Omental fat pad (tissue), 4 donors: ENCODE data around the gene VPS54. TPM values are rescaled to one million over a fixed set of nuclear protein-coding genes. Genes with fewer than 3 reads are reported as not detected.
"Not testable (repeated sequence)": the region's sequence is repeated elsewhere in the genome, so short reads cannot be mapped to it uniquely, and the experiment has no call there.

Experiments used
- ATAC-seq: fragments of 150-250 bp; one replicate; pipeline ENCODE4 v1.9.1; 2016; ENCODE audit warnings: mild to moderate bottlenecking, moderate library complexity; ENCODE audit not compliant: low FRiP score
- DNase-seq: peaks from one replicate; pipeline ENCODE4 v3.0.0-alpha.2; 2019; ENCODE audit warnings: low spot score
- CTCF ChIP-seq, 3 donors: fragments of 450-650 bp; IDR thresholded peaks; one replicate each; pipeline ENCODE4 v1.5.1; 2016 to 2017; ENCODE audit warnings: antibody characterized with exemption in 3 of 3, mild to moderate bottlenecking in 3 of 3, moderate library complexity in 2 of 3
- total RNA-seq, 4 donors: library from RNA; depleted of rRNA; stranded (reverse); fragments of >200 nt; gene quantifications; one replicate each; pipeline ENCODE4 v1.1.0, GENCODE V29; 2016

Gene VPS54
- total RNA-seq, 4 donors from 2014 or later, result 19.8 to 40.5 (median 26.9) TPM

GRCh38 chr2:64003239-64003638 lies 16.0 kb downstream of the VPS54 start:
- no peak for DNase-seq
- no peak for ATAC-seq
- no peak for TF ChIP-seq CTCF (IDR thresholded peaks at IDR 0.05)

DNA sequence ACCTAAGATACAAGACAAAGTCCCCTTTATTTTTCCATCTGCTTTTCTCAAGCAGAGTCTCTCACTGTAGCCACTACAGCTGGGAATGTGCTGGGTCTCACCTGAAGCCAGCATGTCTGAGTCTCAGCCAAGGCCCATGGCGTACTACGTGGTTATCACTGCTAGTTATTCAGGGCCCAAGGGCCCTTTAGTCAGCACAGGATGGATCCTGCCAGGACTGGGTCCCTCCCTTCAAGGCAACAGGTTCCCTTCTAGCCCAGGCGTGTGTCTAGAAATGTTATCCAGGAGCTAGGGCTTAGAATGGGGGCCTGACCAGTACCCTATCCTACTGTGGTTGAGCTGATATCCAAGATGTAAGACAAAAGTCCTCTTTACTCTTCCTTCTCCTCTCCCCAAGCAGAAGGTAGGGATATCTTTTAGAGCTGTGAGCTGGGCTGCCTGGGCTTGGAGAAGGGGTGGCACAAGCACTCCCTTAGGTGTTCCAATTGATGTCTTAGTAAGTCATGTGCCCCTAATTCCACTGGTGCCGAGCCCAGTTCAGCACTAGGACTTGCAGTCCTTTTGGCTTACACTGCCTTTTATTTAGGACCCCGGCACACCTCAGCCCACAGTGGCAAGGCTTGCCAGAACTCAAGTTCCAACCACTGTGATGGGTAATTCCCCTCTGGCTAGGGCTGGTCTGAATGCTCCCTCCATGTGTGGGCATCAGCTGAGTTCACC lies 17.7 kb downstream of the VPS54 start:
- no peak for ATAC-seq
- no peak for TF ChIP-seq CTCF (IDR thresholded peaks at IDR 0.05)

DNA sequence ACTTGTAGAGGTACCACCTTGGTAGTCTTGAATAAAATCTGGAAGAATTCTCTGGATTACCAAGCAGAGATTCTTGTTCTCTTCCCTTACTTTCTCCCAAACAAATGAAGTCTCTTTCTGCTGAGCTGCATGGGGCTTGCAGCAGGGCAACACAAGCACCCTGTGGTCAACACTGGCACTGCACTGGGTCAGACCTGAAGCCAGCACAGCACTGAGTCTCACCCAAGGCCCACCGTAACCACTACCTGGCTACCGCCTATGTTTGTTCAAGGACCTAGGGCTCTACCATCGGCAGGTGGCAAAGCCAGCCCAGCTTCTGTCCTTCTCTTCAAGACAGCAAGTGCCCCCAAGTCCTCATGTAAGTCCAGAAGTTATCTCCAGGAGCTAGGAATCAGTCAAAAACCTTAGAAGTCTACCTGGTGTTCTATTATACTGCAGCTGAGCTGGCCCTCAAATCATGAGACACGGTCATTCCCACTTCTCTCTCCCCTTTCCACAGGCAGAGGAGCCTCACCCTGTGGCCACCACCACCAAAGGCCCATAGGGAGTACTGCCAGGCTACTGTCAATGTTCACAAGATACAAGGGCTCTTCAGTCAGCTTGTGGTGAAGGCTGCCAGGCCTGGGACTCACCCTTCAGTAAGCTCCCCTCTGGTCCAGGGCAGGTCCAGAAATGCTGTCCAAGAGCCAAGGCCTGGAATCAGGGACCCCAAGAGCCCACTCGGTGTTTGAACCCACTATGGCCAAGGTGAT lies 18.4 kb downstream of the VPS54 start:
- ATAC-seq (no peak), DNase-seq (no peak)
- TF ChIP-seq CTCF (IDR thresholded peaks at IDR 0.05), result no peak

More for the DNA sequence above, 17.7 kb downstream of the VPS54 start:
- no peak for DNase-seq

- TF ChIP-seq CTCF (IDR thresholded peaks at IDR 0.05), result no peak
- DNase-seq (no peak), ATAC-seq (no peak)
Observed at GRCh38 chr2:63999049-63999448, 20.2 kb downstream of the VPS54 start.

GRCh38 chr2:63996582-63997198 lies 22.5 kb downstream of the VPS54 start:
- ATAC-seq, DNase-seq: not testable (repeated sequence)

DNA sequence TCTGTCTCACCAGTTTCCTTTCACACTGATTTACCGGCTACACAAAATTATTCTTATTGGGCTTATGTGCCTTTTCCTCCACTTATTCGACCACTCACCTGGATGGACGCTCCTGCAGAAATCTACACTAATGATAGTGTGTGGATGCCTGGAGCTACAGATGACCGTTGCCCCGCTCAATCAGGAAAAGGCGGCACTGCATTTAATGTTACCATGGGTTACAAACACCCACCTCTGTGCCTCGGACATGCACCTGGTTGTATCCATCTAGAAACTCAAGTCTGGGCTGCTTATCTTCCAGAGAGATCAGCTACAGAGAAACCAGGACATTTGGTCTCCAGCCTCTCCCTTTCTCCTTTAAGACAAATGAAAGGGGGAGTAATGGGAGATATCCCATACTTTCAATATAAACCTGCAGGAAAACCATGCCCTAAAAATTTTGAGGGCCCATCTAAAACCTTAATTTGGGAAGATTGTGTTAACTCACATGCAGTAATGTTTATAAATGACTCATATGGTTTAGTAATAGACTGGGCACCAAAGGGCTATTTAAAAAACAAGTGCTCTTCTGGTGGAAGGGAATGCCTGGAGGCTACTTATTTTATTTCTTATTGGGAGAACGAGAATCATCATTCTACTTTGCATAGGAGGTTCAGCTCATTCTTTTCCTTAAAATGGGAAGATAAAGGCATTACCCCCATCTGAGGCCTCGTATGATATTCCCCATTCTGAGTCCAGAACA lies 24.7 kb downstream of the VPS54 start:
- not testable (repeated sequence) for ATAC-seq, DNase-seq

GRCh38 chr2:63993871-63994270 lies 25.4 kb downstream of the VPS54 start:
- TF ChIP-seq CTCF (IDR thresholded peaks at IDR 0.05), result no peak
- ATAC-seq, result no peak

GRCh38 chr2:63993130-63993584 lies 26.1 kb downstream of the VPS54 start:
- not testable (repeated sequence) for DNase-seq, ATAC-seq

More at GRCh38 chr2:63993871-63994270, 25.4 kb downstream of the VPS54 start:
- DNase-seq, result no peak
